PC-9 (cell line): ENCODE data around the gene DAAM2. TPM values are rescaled to one million over a fixed set of nuclear protein-coding genes. Genes with fewer than 3 reads are reported as not detected.

Experiments used
- BruUV-seq: library from RNA; stranded (reverse); fragments of 400-500 nt; replicated peaks from 2 replicates; lab custom pipeline; 2021; lab: Mats Ljungman, UMichigan
- CTCF ChIA-PET: fragments of 300-600 bp; sonication (Branson Sonifier 250); formaldehyde crosslinking; loops from one replicate; lab custom pipeline; 2022; ENCODE audit warnings: antibody characterized with exemption; lab: Charles Lee
- POLR2A ChIA-PET: fragments of 300-600 bp; sonication (Branson Sonifier 250); formaldehyde crosslinking; loops from one replicate; lab custom pipeline; 2022; ENCODE audit warnings: antibody characterized with exemption; ENCODE audit not compliant: unreplicated experiment; lab: Charles Lee
- DNase-seq, 2 experiments: peaks; one replicate each; pipeline versions ENCODE4 v3.0.0 to v3.0.0-alpha.2; 2015 to 2022; ENCODE audit warnings: mixed read lengths in 1 of 2
- H2AFZ ChIP-seq: fragments of 200-600 bp; sonication (generic); 2 replicates; pipeline ENCODE4 v1.8.1; 2017; ENCODE audit warnings: antibody characterized with exemption
- H3F3A ChIP-seq: fragments of 200-600 bp; sonication (generic); 2 replicates; pipeline ENCODE4 v1.8.1; 2017; ENCODE audit warnings: antibody characterized with exemption, mild to moderate bottlenecking, low read depth; ENCODE audit not compliant: insufficient read depth
- H3K27ac ChIP-seq: fragments of 200-600 bp; sonication (generic); 2 replicates; pipeline ENCODE4 v1.6.1; 2016; ENCODE audit warnings: mixed run types
- H3K27me3 ChIP-seq: fragments of 200-600 bp; sonication (generic); 2 replicates; pipeline ENCODE4 v1.6.1; 2016; ENCODE audit warnings: low read depth, mixed run types; ENCODE audit not compliant: insufficient read depth
- H3K36me3 ChIP-seq: fragments of 200-600 bp; sonication (generic); 2 replicates; pipeline ENCODE4 v1.6.1; 2016; ENCODE audit warnings: low read depth, mixed run types
- H3K4me1 ChIP-seq: fragments of 200-600 bp; sonication (generic); replicated peaks from 2 replicates; pipeline ENCODE4 v1.6.1; 2016; ENCODE audit warnings: mixed run types; ENCODE audit not compliant: insufficient read depth
- H3K4me2 ChIP-seq: fragments of 200-600 bp; sonication (generic); 2 replicates; pipeline ENCODE4 v1.6.1; 2017; ENCODE audit warnings: mixed run types
- H3K4me3 ChIP-seq: fragments of 200-600 bp; sonication (generic); 2 replicates; pipeline ENCODE4 v1.6.1; 2016; ENCODE audit warnings: mixed run types
- H3K79me2 ChIP-seq: fragments of 200-600 bp; sonication (generic); 2 replicates; pipeline ENCODE4 v1.6.1; 2017; ENCODE audit warnings: low read depth, mixed run types
- H3K9me2 ChIP-seq: fragments of 200-600 bp; sonication (generic); 2 replicates; pipeline ENCODE4 v1.8.1; 2017; ENCODE audit warnings: mild to moderate bottlenecking; ENCODE audit not compliant: insufficient read depth
- H3K9me3 ChIP-seq: fragments of 200-600 bp; sonication (generic); 2 replicates; pipeline ENCODE4 v1.8.1; 2016; ENCODE audit warnings: low read depth; ENCODE audit not compliant: insufficient read depth
- H4K20me1 ChIP-seq: fragments of 200-600 bp; sonication (generic); 2 replicates; pipeline ENCODE4 v1.8.1; 2017; ENCODE audit not compliant: insufficient read depth
- EZH2 ChIP-seq: fragments of 200-600 bp; sonication (generic); IDR thresholded peaks from 2 replicates; pipeline ENCODE4 v1.8.0; 2017; ENCODE audit warnings: antibody characterized with exemption, low read depth
- intact Hi-C: fragments of 100-400 bp; cut with micrococcal nuclease; formaldehyde crosslinking; loops from one replicate; pipeline ENCODE4 v1.10.0; 2022; ENCODE audit not compliant: unreplicated experiment
- total RNA-seq: library from RNA; stranded (reverse); gene quantifications from 2 replicates; pipeline ENCODE4 v1.2.3, GENCODE V29; 2021
- TF ChIP-seq, protein P1 (sequence below): fragments of 200-600 bp; sonication (generic); conservative IDR thresholded peaks from 2 replicates; pipeline ENCODE4 v1.6.1; 2017; ENCODE audit warnings: mixed run types, antibody characterized with exemption, mild to moderate bottlenecking, moderate library complexity

The DAAM2 gene
- total RNA-seq, 1 experiment from 2014 or later, result not detected

DNA sequence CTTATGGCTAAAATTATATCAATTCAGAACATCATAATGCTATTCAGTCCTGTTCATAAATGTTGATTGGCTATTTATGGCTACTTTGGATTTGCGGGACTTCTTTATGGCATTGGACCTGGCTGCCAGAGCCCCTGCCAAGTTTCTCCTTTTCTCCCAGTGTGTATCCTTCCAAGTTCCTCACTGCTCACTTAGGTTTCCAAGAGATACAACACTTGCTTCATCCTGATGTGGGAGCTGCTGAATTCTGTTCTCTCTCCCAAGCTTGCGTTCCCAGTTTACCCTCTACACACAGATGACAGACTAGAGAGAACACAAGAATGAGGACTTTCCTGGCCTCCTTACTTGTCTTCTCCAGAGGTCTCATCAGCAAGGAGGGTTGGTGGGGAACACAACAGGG lies 18.4 kb upstream of the DAAM2 start:
- no peaks in the 10 kb centered on the region for H3F3A ChIP-seq
- no peak overlapping the region for H2AFZ ChIP-seq
- no peak overlapping the region for H3K27ac ChIP-seq
- POLR2A ChIA-PET, result no interaction called here
- H3K4me3 ChIP-seq, result no peak overlapping the region
- no peaks in the 10 kb centered on the region for H3K36me3 ChIP-seq
- H4K20me1 ChIP-seq, result no peaks in the 10 kb centered on the region
- peaks cover 17% of the 10 kb centered on the region for H3K27me3 ChIP-seq
- CTCF ChIA-PET, result no interaction called here
- H3K9me2 ChIP-seq, result no peaks in the 10 kb centered on the region
- no peaks in the 10 kb centered on the region for H3K4me1 ChIP-seq
- intact Hi-C loops, result no loop called here
- H3K9me3 ChIP-seq, result no peaks in the 10 kb centered on the region
- TF ChIP-seq, protein P1, sequence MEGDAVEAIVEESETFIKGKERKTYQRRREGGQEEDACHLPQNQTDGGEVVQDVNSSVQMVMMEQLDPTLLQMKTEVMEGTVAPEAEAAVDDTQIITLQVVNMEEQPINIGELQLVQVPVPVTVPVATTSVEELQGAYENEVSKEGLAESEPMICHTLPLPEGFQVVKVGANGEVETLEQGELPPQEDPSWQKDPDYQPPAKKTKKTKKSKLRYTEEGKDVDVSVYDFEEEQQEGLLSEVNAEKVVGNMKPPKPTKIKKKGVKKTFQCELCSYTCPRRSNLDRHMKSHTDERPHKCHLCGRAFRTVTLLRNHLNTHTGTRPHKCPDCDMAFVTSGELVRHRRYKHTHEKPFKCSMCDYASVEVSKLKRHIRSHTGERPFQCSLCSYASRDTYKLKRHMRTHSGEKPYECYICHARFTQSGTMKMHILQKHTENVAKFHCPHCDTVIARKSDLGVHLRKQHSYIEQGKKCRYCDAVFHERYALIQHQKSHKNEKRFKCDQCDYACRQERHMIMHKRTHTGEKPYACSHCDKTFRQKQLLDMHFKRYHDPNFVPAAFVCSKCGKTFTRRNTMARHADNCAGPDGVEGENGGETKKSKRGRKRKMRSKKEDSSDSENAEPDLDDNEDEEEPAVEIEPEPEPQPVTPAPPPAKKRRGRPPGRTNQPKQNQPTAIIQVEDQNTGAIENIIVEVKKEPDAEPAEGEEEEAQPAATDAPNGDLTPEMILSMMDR, result no peak
- no peak for TF ChIP-seq EZH2
- no peak for DNase-seq
- no TSS peak for BruUV-seq
- no peak overlapping the region for H3K4me2 ChIP-seq
- no peaks in the 10 kb centered on the region for H3K79me2 ChIP-seq

GRCh38 chr6:39776581-39776980 lies 15.6 kb upstream of the DAAM2 start:
- Histone ChIP-seq H3K9me3 (no peaks in the 10 kb centered on the region), H3K4me3 (no peak overlapping the region), H3K36me3 (no peaks in the 10 kb centered on the region), H2AFZ (no peak overlapping the region), H3K27ac (no peak overlapping the region), H3K9me2 (no peaks in the 10 kb centered on the region), H3K27me3 (peaks cover 17% of the 10 kb centered on the region), H3K79me2 (no peaks in the 10 kb centered on the region), H4K20me1 (no peaks in the 10 kb centered on the region), H3F3A (no peaks in the 10 kb centered on the region), H3K4me2 (no peak overlapping the region), H3K4me1 (no peaks in the 10 kb centered on the region)
- no TSS peak for BruUV-seq
- DNase-seq, result no peak
- intact Hi-C loops, result no loop called here
- POLR2A ChIA-PET, result no interaction called here
- CTCF ChIA-PET, result no interaction called here
- no peak for TF ChIP-seq EZH2
- TF ChIP-seq, protein P1, result no peak

DNA sequence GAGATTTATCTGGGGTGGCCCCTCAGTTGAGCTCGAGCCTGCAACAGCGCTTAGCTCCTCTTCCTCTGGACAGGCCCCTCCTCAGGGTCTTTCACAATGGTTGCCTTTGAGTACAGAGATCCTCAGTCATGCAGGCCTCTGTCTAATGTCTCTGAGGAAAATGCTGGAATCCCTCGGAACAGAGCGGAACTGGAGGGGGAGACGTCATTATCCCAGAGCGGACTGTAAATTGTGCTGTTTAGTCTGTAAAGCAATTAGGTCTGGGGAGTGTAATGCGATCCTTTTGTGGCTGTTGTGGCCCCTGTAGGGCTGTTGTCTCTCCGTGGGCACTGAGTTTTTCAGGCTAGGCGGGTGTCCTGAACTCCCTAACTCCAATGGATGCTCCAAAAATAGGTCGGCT lies 15.0 kb upstream of the DAAM2 start:
- Histone ChIP-seq H2AFZ (no peak overlapping the region), H3K4me2 (no peak overlapping the region), H3K79me2 (no peaks in the 10 kb centered on the region), H4K20me1 (no peaks in the 10 kb centered on the region), H3K4me3 (no peak overlapping the region), H3F3A (no peaks in the 10 kb centered on the region), H3K27ac (no peak overlapping the region), H3K9me2 (no peaks in the 10 kb centered on the region), H3K9me3 (no peaks in the 10 kb centered on the region), H3K36me3 (no peaks in the 10 kb centered on the region), H3K4me1 (no peaks in the 10 kb centered on the region), H3K27me3 (peaks cover 17% of the 10 kb centered on the region)
- no TSS peak for BruUV-seq
- intact Hi-C loops, result no loop called here
- no peak for TF ChIP-seq EZH2
- TF ChIP-seq, protein P1, result no peak
- DNase-seq, result no peak
- ChIA-PET POLR2A (no interaction called here), CTCF (no interaction called here)
